GM12891 (cell line): ENCODE measurements around the gene SEMA3G.
A peak's percentile ranks its signal among the peaks of the same experiment; 100 is the strongest.

Source experiments
- DNase-seq: peaks from one replicate; pipeline ENCODE4 v3.0.0; 2011; ENCODE audit warnings: low spot score; ENCODE audit not compliant: insufficient read length
- FAIRE-seq: peaks from 2 replicates; lab custom pipeline; 2011; peaks lifted over from hg19 to GRCh38; lab: Jason Lieb, UNC
- PAX5 ChIP-seq: IDR thresholded peaks from 2 replicates; pipeline ENCODE4 v1.6.1; 2011; ENCODE audit warnings: low read length, moderate library complexity, mild to moderate bottlenecking; ENCODE audit not compliant: insufficient read depth, severe bottlenecking
- POLR2A ChIP-seq: IDR thresholded peaks from 2 replicates; pipeline ENCODE4 v1.6.1; 2011; ENCODE audit warnings: low read depth, low read length, control low read depth
- POLR2AphosphoS5 ChIP-seq: IDR thresholded peaks from 2 replicates; pipeline ENCODE4 v1.6.1; 2011; ENCODE audit warnings: low read depth, low read length, control low read depth
- POU2F2 ChIP-seq: IDR thresholded peaks from 2 replicates; pipeline ENCODE4 v1.6.1; 2011; ENCODE audit warnings: low read depth, mild to moderate bottlenecking, control low read depth, low read length, moderate library complexity
- SPI1 ChIP-seq: IDR thresholded peaks from 2 replicates; pipeline ENCODE4 v1.6.1; 2011; ENCODE audit warnings: low read depth, low read length, control low read depth
- TAF1 ChIP-seq: IDR thresholded peaks from 2 replicates; pipeline ENCODE4 v1.6.1; 2011; ENCODE audit warnings: low read depth, low read length, control low read depth

SEMA3G gene

GRCh38 chr3:52469001-52469400 lies 24.1 kb upstream of the SEMA3G start:
- FAIRE-seq (no peak), DNase-seq (no peak)
- TF ChIP-seq POLR2A, result no peak
- TF ChIP-seq PAX5, result no peak
- no peak for TF ChIP-seq SPI1
- TF ChIP-seq TAF1, result no peak
- TF ChIP-seq POLR2AphosphoS5, result no peak
- no peak for TF ChIP-seq POU2F2

DNA sequence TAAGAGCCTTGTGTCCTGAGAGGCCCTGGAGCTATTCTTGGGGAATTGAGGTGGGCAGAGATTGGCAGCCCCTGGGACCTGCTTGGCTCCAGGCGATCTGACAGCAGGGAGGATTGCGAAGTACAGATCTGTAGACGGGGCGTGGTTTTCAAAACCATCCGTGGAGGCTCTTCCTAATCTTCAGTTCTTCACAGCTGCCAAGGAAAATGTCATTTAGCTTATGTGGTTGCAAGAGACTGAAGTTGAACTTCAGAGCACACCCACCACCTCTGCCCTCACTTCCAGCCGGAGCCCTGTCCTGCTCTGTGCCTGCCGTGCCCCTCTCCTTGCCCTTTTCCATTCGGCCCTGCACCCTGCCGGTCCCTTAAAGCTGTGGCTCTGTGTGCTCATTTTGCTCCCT lies 23.4 kb upstream of the SEMA3G start:
- TF ChIP-seq POLR2A, result no peak
- TF ChIP-seq POLR2AphosphoS5, result no peak
- no peak for TF ChIP-seq SPI1
- TF ChIP-seq POU2F2, result no peak
- no peak for TF ChIP-seq TAF1
- TF ChIP-seq PAX5, result no peak
- no peak for DNase-seq
- no peak for FAIRE-seq

GRCh38 chr3:52463416-52463815 lies 18.5 kb upstream of the SEMA3G start:
- FAIRE-seq, result no peak
- no peak for TF ChIP-seq POLR2A
- TF ChIP-seq POU2F2, result no peak
- TF ChIP-seq TAF1, result no peak
- no peak for TF ChIP-seq PAX5
- TF ChIP-seq SPI1, result no peak
- TF ChIP-seq POLR2AphosphoS5, result no peak
- no peak for DNase-seq

DNA sequence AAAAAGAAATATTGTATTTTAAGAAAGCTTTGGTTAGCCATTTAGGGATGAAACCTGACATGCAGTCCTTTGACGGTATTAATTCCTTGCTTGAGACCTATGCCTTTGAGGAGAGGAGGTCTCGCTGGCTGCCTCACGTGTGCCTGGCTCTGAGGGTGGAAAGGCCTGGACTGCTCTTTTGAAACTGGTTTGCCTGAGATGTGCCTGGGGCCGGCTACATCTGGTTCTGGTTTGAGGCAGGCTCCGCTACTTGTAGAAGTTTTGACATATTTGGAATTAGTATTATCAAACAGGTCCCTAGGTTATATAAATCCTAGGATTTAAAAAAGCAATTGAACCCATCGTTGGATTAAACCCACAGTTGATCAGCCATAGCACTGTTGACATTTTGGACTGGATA lies 17.0 kb upstream of the SEMA3G start:
- FAIRE-seq (no peak), DNase-seq (no peak)
- TF ChIP-seq PAX5, result no peak

DNA sequence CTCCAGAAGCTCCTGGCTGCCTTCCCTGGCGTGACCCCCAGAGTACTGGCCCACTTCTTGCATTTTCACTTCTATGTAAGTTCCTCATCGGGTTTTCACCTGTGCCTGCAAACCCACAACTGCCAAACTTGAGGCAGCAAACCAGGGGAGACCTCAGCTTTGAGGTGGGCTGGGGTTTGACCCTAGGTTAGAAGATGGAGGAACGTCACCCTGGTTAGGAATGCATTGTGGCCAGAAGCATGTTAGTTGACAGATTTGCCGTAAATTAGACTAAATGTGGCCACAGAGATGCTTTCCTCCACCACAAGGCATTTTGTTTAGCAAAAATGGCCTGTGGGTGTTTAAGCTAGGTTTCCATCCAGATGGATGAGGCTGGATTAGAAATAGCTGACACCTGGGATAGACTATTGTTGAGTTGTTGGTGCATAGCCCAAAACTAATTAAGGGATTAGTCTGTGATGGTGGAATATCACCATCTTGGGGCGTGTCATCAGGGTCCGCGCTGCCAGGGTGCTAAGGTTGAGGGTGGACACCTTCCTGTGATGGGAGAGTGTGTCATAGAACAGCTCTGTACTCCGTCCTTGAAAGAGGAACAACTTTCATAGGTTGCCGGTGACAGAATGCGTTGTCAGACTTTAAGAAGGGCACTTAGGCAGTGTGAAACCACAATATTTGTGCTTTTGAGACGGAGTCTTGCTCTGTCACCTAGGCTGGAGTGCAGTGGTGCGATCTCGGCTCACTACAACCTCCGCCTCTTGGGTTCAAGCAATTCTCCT lies 14.1 kb upstream of the SEMA3G start:
- TF ChIP-seq PAX5 (no peak), POU2F2 (no peak), TAF1 (no peak), SPI1 (no peak), POLR2AphosphoS5 (no peak)
- FAIRE-seq, result peak; percentile 43

GRCh38 chr3:52458031-52458760 lies 13.3 kb upstream of the SEMA3G start:
- no peak for FAIRE-seq
- TF ChIP-seq POLR2AphosphoS5, result no peak
- DNase-seq, result no peak

More for the DNA sequence above, 14.1 kb upstream of the SEMA3G start:
- no peak for DNase-seq

GRCh38 chr3:52456800-52457183 lies 11.9 kb upstream of the SEMA3G start:
- peak; percentile 45 for FAIRE-seq
- DNase-seq, result no peak
- no peak for TF ChIP-seq POLR2AphosphoS5
- TF ChIP-seq POLR2A, result no peak
- no peak for TF ChIP-seq SPI1
- no peak for TF ChIP-seq TAF1

GRCh38 chr3:52456169-52456799 lies 11.4 kb upstream of the SEMA3G start:
- TF ChIP-seq POLR2AphosphoS5, result no peak
- DNase-seq (no peak), FAIRE-seq (peak; percentile 88)

- DNase-seq, result peak; percentile 95
- TF ChIP-seq POLR2A (peak; percentile 65), SPI1 (no peak), TAF1 (0 out of 2 replicates have a peak, but pooled peaks have one; percentile 32), POU2F2 (peak; percentile 46; the same call in 1 of the 2 replicates), POLR2AphosphoS5 (peak; percentile 63; the same call in 1 of the 2 replicates), PAX5 (no peak)
- peak; percentile 99 for FAIRE-seq
Measured at GRCh38 chr3:52455283-52456168, 10.6 kb upstream of the SEMA3G start, which contains the start of gene NISCH. TSS of gene NISCH (plus strand) at chr3:52455604. CDS start at chr3:52455642, 38 bp downstream.

GRCh38 chr3:52454938-52455282 lies 10.0 kb upstream of the SEMA3G start:
- DNase-seq (no peak), FAIRE-seq (no peak)
- TF ChIP-seq TAF1, result no peak; the same call in 1 of the 2 replicates
- TF ChIP-seq POU2F2, result no peak
- no peak for TF ChIP-seq POLR2AphosphoS5
- no peak for TF ChIP-seq SPI1
- TF ChIP-seq POLR2A, result no peak
- TF ChIP-seq PAX5, result no peak
